ENCODE results near the gene KRT2.
"Not testable (repeated sequence)": the region's sequence is repeated elsewhere in the genome, so short reads cannot be mapped to it uniquely, and the experiment has no call there.

The KRT2 gene

DNA sequence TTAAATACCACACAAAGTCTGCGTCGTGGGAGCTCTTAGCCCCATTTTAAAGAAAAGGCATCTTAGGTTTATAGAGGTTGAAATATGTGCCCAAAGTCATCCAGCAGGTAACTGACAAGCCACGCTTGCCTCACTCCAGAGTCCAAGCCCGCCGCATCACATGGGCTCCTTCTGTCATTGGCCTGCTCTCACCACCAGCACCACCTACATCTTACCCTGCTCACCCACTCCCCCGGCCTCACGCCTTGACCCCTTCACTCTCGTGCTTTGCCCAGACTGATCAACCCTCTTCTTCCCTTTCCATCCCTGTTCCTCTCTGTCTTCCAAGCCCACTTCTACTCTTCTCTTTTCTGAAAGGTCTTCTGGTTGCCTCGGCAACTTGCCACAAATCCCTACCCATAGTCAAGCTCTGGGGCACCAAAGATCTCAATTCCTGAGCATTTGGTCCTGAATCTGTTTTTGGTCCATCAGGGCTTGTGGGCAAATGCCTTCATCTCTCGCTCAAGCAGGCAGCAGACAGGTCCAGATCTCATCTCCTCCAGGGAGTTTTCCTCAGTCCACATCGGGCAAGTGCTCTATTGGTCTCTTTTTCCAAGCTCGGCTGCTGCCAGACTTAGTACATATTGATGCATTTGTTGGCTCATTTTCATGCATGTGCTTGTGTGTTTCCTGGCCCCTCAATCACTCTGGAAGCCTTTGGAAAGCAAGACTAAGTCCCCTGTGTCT, 31.7 kb upstream of the KRT2 start:
- DNase-seq, result no peak

DNA sequence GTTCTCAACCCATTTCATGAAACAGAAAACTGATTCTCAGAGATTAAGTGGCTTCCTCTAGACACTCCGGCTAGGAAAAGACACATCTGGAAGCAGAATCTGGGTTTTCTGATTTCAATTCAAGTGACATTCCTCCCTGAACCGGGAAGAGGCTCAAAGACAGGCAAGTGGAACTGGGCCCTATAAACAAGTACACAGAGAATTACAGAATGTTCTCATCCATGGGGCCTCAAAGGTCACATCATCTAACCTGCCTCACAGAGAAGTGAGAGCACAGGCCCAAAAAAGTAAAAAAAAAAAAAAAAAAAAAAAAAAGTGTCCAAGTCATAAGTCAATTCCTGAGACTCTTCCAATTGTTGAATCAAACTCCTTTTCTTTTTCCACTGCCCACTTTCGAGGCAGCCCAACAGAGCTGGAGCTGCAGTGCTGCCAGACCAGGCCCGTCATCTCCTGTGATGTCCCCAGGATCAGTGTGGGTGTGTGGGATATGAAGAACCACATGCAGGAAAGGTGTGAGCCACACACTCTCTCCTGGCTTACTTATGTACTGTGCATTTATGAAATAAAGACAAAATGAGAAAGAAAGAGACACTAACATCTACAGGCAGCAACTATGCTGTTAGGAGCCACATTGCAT, 31.0 kb upstream of the KRT2 start:
- no peak for DNase-seq

DNA sequence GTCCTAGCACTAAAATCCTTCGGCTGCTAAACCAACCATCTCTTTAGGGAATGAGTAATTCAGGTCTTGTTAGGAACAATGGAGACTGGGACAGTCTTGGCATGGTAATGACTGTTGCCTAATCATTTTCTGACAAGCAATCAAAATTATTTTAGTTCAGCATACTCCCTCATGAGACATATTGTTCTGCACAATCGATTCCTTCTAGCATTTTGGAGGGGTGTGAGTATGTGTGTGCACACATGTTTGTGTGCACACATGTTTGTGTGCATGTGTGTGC, 30.3 kb upstream of the KRT2 start:
- no peak for DNase-seq

DNA sequence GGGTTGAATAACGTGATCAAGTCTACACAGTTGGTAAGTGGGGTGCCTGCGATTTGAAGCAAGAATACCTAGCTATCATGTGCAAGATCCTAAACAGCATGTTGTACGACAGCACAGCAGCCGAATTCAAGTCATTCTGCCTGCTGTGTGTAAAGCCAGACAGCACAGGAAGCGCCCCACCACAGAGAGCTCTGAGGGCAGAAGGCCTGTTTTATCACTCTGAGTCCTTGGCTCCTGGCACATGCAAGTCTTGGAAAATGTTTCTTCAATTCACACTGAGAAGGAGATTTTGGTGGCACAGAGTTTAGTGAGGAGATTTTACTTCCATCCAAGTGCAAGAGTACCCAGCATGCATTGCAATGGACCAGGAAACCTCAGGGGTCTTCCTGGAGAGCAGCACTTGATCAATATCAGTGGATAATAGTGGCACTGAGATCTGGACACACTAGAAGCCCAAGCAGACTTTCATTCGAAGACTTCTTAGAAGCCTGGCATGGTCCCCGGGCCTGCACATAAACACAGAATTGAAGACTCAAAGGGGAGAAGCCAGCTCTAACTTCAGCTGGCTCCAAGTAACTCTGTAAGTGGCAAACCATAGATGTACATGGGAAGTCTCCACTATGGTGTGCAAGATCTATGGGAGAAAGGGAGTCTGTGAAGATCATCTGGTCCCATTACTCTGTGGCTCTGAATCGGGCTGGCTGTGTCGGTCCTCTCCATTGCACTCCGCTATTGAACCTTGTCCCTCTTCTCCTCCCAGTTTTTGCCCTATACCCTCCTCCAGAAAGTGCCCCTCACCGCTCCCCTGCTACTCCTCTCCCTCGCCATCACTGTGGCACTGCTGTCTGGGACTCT, 29.7 kb upstream of the KRT2 start:
- DNase-seq, result no peak

DNA sequence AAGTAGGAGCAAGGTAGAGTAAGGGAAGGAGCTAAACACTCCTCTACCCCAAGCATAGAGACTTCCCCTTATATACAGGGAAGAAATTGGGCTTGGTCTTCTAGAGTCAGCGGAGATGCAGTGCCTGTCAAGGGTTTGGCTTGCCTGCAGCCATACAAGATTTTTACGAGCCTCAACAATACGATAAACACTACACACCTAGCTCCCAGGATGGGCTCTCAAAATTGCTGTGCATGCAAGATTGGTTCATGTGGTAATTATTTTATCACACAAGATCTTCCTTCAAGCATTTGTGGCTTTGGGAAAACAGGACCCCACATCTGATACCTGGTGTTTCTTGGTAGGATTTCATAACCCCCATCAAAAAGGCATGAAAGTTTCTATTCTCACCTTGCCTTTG, 28.4 kb upstream of the KRT2 start, which contains the start of gene KRT1:
Gene KRT1, minus strand, starts transcription at position 45 of the 400 bp plus-strand sequence. CDS start 59 bp downstream, outside the sequence.
- DNase-seq, result no peak

DNA sequence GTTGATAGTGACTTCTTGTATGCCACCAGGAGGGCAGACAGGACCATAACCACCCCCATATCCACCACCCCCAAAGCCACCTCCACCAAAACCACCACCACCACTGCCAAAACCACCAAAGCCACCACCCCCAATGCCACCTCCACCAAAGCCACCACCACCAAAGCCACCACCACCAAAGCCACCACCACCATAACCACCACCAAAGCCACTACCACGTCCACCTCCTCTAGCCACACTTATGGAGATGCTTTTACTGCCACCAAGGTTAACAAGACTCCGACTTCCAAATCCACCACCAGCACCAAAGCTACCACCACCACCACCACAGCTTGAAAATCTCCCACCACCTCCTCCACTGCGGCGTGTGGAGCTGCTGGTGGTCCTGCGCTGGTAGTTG, 27.9 kb upstream of the KRT2 start:
- DNase-seq, result no peak

DNA sequence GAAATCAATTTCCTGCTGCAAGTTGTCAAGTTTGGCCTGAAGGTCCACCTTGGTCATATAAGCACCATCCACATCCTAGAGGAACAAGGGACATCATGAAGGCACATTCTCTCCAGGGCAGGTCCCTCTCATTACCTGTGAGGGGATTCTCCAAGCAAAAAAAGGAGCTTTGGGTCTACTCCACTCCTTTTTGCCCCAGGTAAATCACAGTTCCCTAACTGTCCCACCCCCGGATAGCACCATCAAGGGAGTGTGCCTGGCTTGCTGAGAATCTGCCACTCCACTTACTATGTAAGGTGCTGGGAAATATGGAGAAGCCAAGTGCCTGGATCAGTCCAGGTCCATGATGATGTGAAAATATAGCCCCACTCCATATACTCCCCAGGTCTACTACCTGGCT, 25.7 kb upstream of the KRT2 start:
- DNase-seq, result no peak

DNA sequence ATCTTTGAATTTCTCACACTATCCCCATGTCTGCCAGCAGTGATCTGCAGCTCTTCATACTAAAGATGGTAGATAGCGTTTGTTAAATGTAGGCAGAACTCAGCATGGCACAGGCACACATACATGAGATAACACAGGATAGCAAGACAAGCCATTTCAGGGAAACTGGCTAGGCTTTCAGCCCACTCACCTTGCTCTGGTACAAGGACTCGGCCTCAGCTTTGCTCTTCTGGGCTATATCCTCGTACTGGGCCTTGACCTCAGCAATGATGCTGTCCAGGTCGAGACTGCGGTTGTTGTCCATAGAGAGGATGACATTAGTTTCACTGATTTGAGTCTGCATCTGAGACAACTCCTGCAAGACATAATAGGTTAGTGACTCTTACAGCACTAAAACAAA, 25.1 kb upstream of the KRT2 start:
- no peak for DNase-seq

DNA sequence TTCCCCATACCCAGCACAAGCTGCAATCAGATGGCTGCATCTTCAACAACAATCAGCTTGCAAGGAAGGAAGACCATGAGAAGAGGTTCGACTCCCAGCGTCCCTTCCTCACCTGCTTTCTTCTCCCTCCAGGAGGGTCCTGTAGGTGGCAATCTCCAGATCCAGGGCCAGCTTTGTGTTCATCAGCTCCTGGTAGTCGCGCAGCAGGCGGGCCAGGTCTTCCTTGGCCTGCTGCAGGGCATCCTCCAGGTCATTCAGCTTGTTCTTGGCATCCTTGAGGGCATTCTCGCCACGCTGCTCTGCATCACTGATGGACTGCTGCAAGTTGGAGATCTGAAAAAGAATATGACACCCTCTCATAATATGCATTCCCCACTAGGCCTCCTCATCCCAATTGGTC, 24.2 kb upstream of the KRT2 start:
- no peak for DNase-seq

DNA sequence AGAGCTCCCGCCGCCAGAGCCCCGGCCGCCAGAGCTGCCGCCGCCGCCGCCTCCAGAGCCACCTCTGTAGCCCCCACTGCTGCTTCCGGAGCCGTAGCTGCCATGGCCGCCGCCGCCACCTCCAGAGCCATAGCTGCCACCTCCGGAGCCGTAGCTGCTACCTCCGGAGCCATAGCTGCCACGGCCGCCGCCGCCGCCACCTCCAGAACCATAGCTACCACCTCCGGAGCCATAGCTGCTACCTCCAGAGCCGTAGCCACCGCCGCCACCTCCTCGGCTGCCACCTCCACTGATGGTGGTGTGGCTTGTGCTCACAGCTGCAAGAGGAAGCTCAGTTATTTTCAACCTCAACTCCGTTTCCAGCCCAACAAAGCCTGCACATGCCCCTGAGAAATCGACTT, 23.3 kb upstream of the KRT2 start:
- DNase-seq, result no peak

DNA sequence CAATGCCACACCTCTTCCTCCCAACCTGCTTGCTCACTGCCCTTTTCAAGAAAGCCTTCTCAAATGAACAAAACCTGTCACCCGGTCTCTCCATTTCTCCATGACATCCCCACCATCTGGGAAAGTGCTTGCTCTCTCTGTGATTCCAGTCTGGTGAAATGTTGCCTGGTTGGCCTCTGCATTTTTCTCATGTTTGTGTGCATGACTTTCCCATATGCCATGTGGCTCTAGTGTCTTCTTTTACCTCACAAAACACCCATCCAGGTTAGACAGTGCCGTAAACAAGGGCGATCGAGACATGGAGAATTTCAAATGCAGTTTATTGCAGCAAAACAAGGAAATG, 22.4 kb upstream of the KRT2 start:
- no peak for DNase-seq

DNA sequence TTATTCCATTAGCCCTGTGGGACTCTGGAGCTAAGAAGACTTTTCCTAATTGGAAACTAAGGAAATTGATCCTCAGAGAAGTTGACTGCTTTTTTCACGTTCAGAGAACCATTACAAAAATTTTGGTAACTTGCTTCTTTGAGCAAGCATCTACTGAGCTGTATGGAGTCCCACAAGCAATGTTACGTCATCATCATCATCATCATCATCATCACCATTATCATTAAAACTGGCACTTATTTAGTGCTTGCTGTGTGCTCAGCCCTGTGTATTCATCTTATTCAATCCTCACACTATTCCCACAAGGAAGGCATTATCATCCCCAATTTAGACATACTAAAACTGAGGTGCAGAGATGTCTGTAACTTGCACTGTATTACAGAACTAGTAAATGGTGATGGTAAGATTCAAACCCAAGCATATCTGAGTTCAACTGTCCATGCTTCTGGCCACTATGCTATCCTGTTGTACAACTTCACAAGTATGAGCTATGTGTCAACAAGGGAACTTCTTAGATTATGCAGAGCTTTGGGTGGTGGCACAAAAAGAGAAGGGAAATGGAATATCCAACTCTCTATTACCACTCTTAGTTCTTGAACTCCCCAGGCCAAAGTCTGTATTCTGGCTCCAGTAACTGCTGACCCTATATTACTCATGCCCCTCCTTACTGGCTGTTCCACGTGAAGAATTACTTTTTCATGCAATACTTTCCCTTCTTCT, 21.9 kb upstream of the KRT2 start:
- no peak for DNase-seq

DNA sequence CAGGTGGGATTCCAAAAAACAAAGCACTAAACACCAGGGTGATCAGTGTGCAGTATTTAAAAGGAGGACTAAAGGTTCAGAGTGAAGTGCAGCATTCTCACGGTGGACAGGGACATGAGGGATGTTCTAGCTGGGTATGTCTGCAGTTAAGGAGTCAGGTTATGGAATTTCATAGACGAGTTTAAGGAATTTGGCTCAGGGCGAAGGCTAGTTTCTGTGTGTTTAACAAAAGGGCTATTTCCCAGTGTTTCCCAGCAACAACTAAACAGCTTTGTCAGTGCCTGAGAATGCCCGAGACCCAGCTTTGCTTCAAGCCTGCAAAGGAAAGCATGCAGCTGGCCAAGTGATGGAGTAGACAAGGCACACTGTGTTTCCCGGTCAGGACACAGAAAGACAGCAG, 21.2 kb upstream of the KRT2 start:
- no peak for DNase-seq

DNA sequence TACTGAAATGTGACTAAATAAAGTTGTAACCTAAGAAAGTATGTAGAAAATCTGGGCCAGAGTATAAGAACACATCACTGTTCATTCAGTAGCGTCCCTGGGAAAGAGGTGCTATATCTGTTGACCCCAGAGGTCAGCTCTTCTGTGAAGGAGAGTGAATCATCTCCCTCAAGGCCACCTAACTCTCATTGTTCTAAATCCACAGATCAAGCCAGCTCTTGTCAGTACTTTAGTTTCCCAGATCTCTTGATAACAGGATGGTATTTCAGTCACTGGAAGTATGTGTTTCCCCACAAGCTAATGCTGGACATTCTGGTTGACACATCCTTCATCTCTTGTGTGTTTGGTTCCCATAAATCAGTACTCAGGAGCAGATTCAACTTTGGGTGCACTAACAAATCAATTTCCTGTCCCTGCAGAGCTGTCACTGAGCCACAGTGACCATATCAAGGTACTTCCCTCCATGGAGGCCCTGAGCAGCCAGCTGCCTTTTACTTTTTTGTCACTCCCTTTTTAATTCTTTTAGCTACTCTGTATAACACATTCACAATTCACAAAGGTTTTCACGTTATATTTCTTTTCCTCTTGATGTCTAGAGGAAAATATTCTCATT, 20.4 kb upstream of the KRT2 start:
- no peak for DNase-seq

DNA sequence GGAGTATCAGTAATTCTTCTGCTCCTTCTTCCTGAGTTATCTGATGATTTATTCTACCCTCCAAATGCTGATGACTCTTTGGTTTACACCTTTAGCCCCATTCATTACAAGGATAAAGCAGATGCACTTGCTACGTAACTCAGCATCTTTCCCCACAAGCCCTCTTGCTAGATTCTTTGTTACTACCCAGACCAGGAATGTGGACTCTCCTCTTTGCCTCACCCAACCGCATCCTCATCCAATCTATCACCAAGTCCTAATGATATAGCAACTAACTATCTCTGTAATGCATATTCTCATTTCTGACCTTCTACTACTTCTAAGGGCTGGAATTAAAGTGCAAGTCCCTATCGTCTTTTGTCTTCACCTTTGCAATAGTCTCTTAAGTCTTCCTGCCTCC, 18.9 kb upstream of the KRT2 start:
- no peak for DNase-seq

DNA sequence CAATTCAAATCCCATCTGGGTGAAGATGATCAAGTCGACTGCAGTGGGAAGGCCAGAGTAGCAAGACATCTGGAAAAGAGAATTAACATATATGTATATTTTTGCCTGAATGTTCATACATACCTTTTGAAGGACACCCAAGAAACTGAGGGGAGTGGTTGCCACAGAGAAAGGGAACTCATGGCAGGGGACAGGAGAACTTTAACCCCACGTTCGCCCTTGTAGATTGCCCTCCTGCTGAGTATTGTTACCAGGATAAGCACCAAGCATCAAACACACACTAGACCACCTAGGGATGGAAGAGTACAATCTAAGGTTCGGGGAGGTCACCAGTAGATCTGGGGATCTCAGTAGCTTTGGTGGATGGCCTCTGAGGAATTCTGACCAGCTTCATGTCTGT, 18.5 kb upstream of the KRT2 start:
- no peak for DNase-seq

DNA sequence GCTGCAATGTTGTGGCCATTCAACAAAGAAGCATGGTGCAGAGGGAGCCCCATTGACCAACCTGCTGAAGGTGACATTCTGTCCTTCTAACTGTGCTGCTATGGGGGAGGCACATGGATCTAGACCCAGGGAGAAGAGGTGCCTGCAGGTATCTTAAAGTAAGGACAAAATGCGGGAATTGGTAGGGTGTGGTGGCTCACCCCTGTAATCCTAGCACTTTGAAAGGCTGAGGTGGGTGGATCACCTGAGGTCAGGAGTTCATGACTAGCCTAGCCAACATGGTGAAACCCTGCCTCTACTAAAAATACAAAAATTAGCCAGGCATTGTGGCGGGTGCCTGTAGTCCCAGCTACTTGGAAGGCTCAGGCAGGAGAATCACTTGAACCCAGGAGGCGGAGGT, 17.9 kb upstream of the KRT2 start:
- not testable (repeated sequence) for DNase-seq

DNA sequence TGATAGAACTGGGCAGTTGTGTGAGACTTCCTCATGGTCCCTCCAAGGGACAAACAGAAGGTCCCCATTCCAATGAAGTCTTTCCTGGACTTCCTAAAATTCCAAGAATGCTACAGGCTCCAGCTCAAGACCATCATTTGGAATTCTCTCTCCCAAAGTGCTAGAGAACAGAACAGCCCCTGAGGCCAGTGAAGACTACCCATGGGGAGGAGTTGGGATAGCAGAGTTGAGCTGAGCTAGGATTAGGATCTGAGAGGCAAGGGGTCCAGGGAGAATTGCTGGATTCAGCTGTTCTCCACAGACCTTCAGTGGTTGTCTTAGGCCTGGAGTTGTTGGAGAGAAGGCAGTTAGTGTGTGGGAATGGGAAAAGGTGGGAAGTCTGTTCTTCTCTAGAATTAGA, 17.4 kb upstream of the KRT2 start:
- DNase-seq, result no peak

DNA sequence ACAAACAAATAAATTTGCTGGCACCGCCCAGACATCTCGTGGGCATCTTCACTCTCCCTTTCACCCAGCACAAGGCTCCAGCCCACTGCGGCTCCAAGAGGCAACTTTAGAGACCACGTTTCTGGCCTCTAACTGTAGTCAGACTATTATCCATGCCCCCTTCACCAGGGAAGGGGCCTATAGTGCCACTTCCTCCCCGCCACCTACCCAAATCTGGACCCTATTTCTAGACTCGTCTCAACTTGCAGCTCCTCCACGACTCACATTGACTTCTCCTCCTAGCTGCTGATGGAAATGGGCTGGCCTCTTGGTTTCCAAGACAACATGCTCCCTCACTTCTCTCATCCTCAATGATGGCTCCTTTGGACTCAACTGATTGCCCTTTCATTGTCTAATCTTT, 15.9 kb upstream of the KRT2 start:
- no peak for DNase-seq

DNA sequence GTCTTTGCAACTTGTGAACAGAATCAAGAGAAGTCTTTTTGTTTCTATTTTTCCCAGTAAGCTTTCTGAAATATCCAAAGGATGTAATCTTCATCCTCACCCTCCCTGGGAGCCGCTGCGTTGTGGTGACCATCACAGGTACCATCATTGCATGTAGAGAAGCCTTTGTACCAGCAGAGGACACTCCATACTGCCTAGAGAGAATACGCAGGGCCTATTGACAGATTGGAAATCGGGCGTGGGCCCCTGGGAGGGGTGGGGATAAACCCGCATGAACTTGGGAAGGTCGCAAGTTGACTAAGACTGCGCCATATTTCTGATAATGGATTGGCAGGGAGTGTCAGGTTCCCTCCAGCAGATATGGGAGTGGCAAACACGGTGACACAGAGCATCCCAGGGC, 15.5 kb upstream of the KRT2 start:
- DNase-seq, result no peak

DNA sequence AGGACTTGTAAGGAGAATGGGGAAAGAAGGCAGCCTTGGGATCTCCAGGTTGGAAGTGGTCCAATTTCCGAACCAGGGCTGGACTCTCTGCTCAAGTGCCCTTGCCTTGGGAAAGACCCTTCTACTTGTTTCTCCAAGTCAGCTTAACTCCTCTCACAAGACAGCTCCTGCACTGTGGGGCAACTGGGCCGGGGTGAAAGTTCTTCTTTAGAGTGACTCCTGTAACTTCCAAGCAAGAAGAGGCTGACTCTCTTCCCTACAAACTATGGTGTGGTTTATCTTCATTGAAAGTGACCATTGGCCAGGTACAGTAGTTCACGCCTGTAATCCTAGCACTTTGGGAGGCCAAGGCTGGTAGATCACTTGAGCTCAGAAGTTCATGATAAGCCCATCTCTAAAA, 14.5 kb upstream of the KRT2 start:
- DNase-seq, result no peak

DNA sequence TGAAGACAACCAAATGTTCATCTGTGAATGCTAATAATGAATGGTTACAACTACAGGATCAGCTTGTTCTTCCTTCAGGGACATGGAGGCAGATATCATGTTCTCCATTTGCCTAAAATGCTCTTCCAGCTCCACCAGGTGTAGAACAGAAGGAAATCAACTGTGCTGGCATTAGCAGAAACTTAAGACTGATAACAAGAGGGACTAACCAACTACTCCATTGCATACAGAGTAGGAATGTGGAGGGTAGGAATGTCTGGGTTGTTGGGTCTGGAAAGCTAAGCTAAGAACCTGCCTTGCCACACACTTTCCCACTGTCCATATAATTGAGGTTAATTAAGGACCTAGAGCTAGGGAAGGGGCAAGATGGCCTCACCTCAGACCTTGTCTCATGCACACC, 11.4 kb upstream of the KRT2 start:
- no peak for DNase-seq

DNA sequence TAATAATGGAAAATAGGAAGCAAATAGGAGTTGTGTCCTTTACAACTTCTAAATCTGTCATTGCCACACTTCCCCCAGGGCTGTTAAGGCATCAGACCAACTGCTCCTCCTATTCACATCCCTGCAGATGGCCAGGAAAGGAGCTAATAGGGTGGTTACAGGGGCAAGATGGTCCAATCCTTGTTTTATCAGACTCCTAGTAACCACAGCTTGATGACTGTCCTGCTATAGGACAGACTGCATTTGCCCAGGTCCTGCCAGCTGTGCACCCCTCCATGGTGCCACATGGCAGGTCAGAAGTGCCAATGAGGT, 10.9 kb upstream of the KRT2 start:
- DNase-seq, result no peak
